Esophagus muscularis mucosa (tissue), 4 donors: ENCODE data around the gene DEFB132. TPM values are rescaled to one million over a fixed set of nuclear protein-coding genes. Genes with fewer than 3 reads are reported as not detected.

ENCODE experiments used
- DNase-seq: peaks from one replicate; pipeline ENCODE4 v3.0.0-alpha.2; 2017; ENCODE audit errors: extremely low spot score
- H3K27ac ChIP-seq, 4 donors: fragments of 200-600 bp; sonication (generic); replicated peaks in 1 of 4; 1 replicate in 3 of 4; 2 replicates in 1 of 4; pipeline ENCODE4 v1.5.1; 2016 to 2019; ENCODE audit warnings: mild to moderate bottlenecking in 1 of 4
- H3K27me3 ChIP-seq, 4 donors: fragments of 200-600 bp; sonication (generic); one replicate each; pipeline versions ENCODE4 v1.5.1 to v1.6.0; 2016 to 2019
- H3K36me3 ChIP-seq, 4 donors: fragments of 200-600 bp; sonication (generic); one replicate each; pipeline ENCODE4 v1.5.1; 2016 to 2019
- H3K4me1 ChIP-seq, 4 donors: fragments of 200-600 bp; sonication (generic); one replicate each; pipeline ENCODE4 v1.5.1; 2016 to 2019
- H3K4me3 ChIP-seq, 4 donors: fragments of 200-600 bp; sonication (generic); 1 replicate in 2 of 4; 2 replicates in 2 of 4; pipeline ENCODE4 v1.5.1; 2016 to 2019; ENCODE audit warnings: mild to moderate bottlenecking in 4 of 4, moderate library complexity in 1 of 4
- H3K9me3 ChIP-seq, 4 donors: fragments of 200-600 bp; sonication (generic); 1 replicate in 3 of 4; 2 replicates in 1 of 4; pipeline ENCODE4 v1.5.1; 2016 to 2019
- CTCF ChIP-seq, 3 experiments: fragments of 200-600 bp in 2 of 3; fragments of 450-650 bp in 1 of 3; sonication (generic) in 2 of 3; IDR thresholded peaks; one replicate each; pipeline ENCODE4 v1.5.1; 2017 to 2019; ENCODE audit warnings: antibody characterized with exemption in 3 of 3, mild to moderate bottlenecking in 2 of 3, moderate library complexity in 1 of 3
- EP300 ChIP-seq: sonication (generic); formaldehyde crosslinking; IDR thresholded peaks from one replicate; pipeline ENCODE4 v1.6.1; 2017; ENCODE audit warnings: antibody characterized with exemption
- POLR2A ChIP-seq: fragments of 450-650 bp; IDR thresholded peaks from one replicate; pipeline ENCODE4 v1.6.1; 2017; ENCODE audit warnings: antibody characterized with exemption, moderate library complexity, mild to moderate bottlenecking, low read depth
- POLR2AphosphoS5 ChIP-seq, 2 donors: sonication (generic); formaldehyde crosslinking; IDR thresholded peaks; one replicate each; pipeline ENCODE4 v1.6.1; 2017; ENCODE audit warnings: antibody characterized with exemption in 2 of 2
- WGBS: methylation state at CpG from one replicate; pipeline ENCODE4 v1.1.5; 2018; 5-methylcytosine and 5-hydroxymethylcytosine counted together
- intact Hi-C: fragments of 100-400 bp; cut with DNase I; formaldehyde crosslinking; loops from one replicate; pipeline ENCODE4 v1.15.1; 2023
- total RNA-seq, 4 donors: library from RNA; depleted of rRNA; stranded (reverse); fragments of >200 nt; gene quantifications; one replicate each; pipeline versions ENCODE4 v1.1.0 to v1.2.1, GENCODE V29; 2016

Gene DEFB132
- not detected for total RNA-seq

- no peak within 1 kb of the TSS for H3K4me3 ChIP-seq
- no peaks in the 10 kb centered on the region for H3K9me3 ChIP-seq
- H3K27me3 ChIP-seq, result peaks cover 0 to 19% (median 0%) of the 10 kb centered on the region in 4 donors
- intact Hi-C loops, result no loop called here
- no peaks in the 10 kb centered on the region for H3K4me1 ChIP-seq
- TF ChIP-seq CTCF (IDR thresholded peaks at IDR 0.05) (no peak), POLR2AphosphoS5 (IDR thresholded peaks at IDR 0.05) (no peak), POLR2A (no peak), EP300 (no peak)
- no peak for DNase-seq
- no peaks in the 10 kb centered on the region for H3K36me3 ChIP-seq
- 72% methylated on average over 7 of the region's 7 CpGs for WGBS
- no peak within 1 kb of the TSS for H3K27ac ChIP-seq
Measured at GRCh38 chr20:257419-257818, at the start of gene DEFB132. Gene DEFB132, plus strand, starts transcription at chr20:257724. Its CDS starts 55 bp downstream, at chr20:257779.

DNA sequence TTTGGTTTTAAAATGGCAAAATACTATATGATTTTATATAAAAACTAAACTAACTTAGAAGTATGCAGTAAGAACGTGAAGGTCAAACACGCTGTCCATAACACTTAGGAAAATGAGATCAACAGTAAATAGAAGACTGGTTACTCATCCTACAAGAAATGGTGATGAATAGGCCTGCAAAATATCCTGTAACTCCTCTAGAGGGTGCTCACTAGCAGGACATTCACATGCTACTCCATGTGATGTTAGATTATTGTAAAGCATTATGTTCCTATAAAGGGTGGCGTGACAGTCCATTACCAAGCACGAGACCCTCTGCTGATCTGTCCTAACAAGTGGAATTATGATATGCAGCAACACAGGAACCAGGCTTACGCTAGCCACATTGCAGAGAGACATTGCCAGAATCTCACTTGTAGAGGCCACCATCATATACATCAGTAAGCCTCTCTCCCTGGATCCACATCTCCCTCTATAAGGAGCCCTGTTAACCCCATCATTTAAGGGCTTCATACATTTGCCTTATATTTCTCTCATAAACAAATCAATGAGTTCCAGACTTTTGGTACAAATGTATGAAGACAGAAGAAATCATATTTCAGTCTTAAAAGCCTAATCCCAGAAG is 48.5 kb upstream of the DEFB132 start:
- Histone ChIP-seq H3K27me3 (no peaks in the 10 kb centered on the region), H3K4me1 (peaks cover 0 to 5% (median 0%) of the 10 kb centered on the region in 4 donors), H3K27ac (no peak overlapping the region), H3K9me3 (no peaks in the 10 kb centered on the region), H3K4me3 (no peak overlapping the region), H3K36me3 (no peaks in the 10 kb centered on the region)
- intact Hi-C loops, result loop anchor here (5.0 kb wide), 2 partner anchors 58 to 123 kb away; no protein-coding TSS in a partner anchor
- TF ChIP-seq POLR2AphosphoS5 (IDR thresholded peaks at IDR 0.05) (no peak), EP300 (no peak), POLR2A (no peak), CTCF (IDR thresholded peaks at IDR 0.05) (peak; percentile 37 to 55 (median 37))
- DNase-seq, result no peak
- whole genome bisulfite sequencing, result 18% methylated on average over 5 of the region's 5 CpGs

GRCh38 chr20:210809-211502 is 46.6 kb upstream of the DEFB132 start:
- TF ChIP-seq EP300, result no peak
- TF ChIP-seq CTCF (IDR thresholded peaks at IDR 0.05), result no peak
- TF ChIP-seq POLR2A, result no peak
- no peak for TF ChIP-seq POLR2AphosphoS5 (IDR thresholded peaks at IDR 0.05)
- WGBS, result 38% methylated on average over 6 of the region's 7 CpGs
- Histone ChIP-seq H3K36me3 (no peaks in the 10 kb centered on the region), H3K4me3 (no peak overlapping the region), H3K9me3 (no peaks in the 10 kb centered on the region), H3K4me1 (peaks cover 0 to 5% (median 0%) of the 10 kb centered on the region in 4 donors), H3K27ac (no peak overlapping the region), H3K27me3 (peaks cover 0 to 10% (median 0%) of the 10 kb centered on the region in 4 donors)
- no peak for DNase-seq
- intact Hi-C loops, result no loop called here

GRCh38 chr20:214383-214782 is 43.1 kb upstream of the DEFB132 start:
- intact Hi-C loops, result no loop called here
- WGBS, result 77% methylated on average over 2 of the region's 2 CpGs
- Histone ChIP-seq H3K4me3 (no peak overlapping the region), H3K36me3 (no peaks in the 10 kb centered on the region), H3K27ac (no peak overlapping the region), H3K27me3 (peaks cover 0 to 41% (median 0%) of the 10 kb centered on the region in 4 donors), H3K9me3 (no peaks in the 10 kb centered on the region), H3K4me1 (no peaks in the 10 kb centered on the region)
- TF ChIP-seq POLR2A (no peak), POLR2AphosphoS5 (IDR thresholded peaks at IDR 0.05) (no peak), EP300 (no peak), CTCF (IDR thresholded peaks at IDR 0.05) (no peak)
- DNase-seq, result no peak
